HG03060 (cell line): ENCODE data around the gene APBA1.

Experiments used
- ATAC-seq: cut with Tn5 transposase; IDR thresholded peaks from one replicate; pipeline ENCODE4 v1.9.1; 2021; ENCODE audit warnings: low read depth, moderate number of reproducible peaks; ENCODE audit not compliant: unreplicated experiment

APBA1 gene

GRCh38 chr9:69580582-69581214 lies 91.5 kb downstream of the APBA1 start:
- no peak for ATAC-seq

GRCh38 chr9:69579760-69580581 lies 92.2 kb downstream of the APBA1 start:
- ATAC-seq: no peak

- no peak for ATAC-seq
These were observed 93.0 kb downstream of the APBA1 start for GRCh38 chr9:69579032-69579758.

- no peak for ATAC-seq
These were observed 94.1 kb downstream of the APBA1 start for GRCh38 chr9:69578026-69578425.

- ATAC-seq: no peak
These were observed 95.0 kb downstream of the APBA1 start for GRCh38 chr9:69577123-69577522.

- ATAC-seq: no peak
These were observed 98.1 kb downstream of the APBA1 start for GRCh38 chr9:69574057-69574456.

GRCh38 chr9:69573651-69574050 lies 98.5 kb downstream of the APBA1 start:
- no peak for ATAC-seq

GRCh38 chr9:69572611-69573010 lies 99.6 kb downstream of the APBA1 start:
- no peak for ATAC-seq

GRCh38 chr9:69571032-69571431 lies 101.1 kb downstream of the APBA1 start:
- no peak for ATAC-seq

GRCh38 chr9:69569738-69570451 lies 102.3 kb downstream of the APBA1 start:
- no peak for ATAC-seq

- ATAC-seq: no peak
These were observed 107.6 kb downstream of the APBA1 start for GRCh38 chr9:69564557-69564956.

- ATAC-seq: no peak
These were observed 113.0 kb downstream of the APBA1 start for GRCh38 chr9:69559126-69559525.

- ATAC-seq: no peak
These were observed 115.5 kb downstream of the APBA1 start for GRCh38 chr9:69556707-69557106.

GRCh38 chr9:69555802-69556201 lies 116.4 kb downstream of the APBA1 start:
- no peak for ATAC-seq

- no peak for ATAC-seq
These were observed 117.2 kb downstream of the APBA1 start for GRCh38 chr9:69554945-69555344.

GRCh38 chr9:69549310-69550202 lies 122.6 kb downstream of the APBA1 start:
- ATAC-seq: no peak

GRCh38 chr9:69548681-69549080 lies 123.5 kb downstream of the APBA1 start:
- no peak for ATAC-seq

- no peak for ATAC-seq
These were observed 125.9 kb downstream of the APBA1 start for GRCh38 chr9:69546265-69546664.

GRCh38 chr9:69542942-69543704 lies 129.0 kb downstream of the APBA1 start:
- ATAC-seq: no peak
